Right atrium auricular region (tissue), 2 donors: ENCODE measurements around the gene CLRN3. TPM values are rescaled to one million over a fixed set of nuclear protein-coding genes. Genes with fewer than 3 reads are reported as not detected.

ENCODE experiments used
- DNase-seq: peaks from one replicate; pipeline ENCODE4 v3.0.0-alpha.2; 2019; ENCODE audit warnings: low spot score
- H3K27ac ChIP-seq, 2 donors: fragments of 200-600 bp; sonication (generic); 1 replicate in 1 of 2; 2 replicates in 1 of 2; pipeline ENCODE4 v1.5.1; 2016 to 2019
- H3K27me3 ChIP-seq, 2 donors: fragments of 200-600 bp; sonication (generic); one replicate each; pipeline versions ENCODE4 v1.5.1 to v1.6.0; 2017 to 2019
- H3K36me3 ChIP-seq: fragments of 200-600 bp; sonication (generic); one replicate; pipeline ENCODE4 v1.5.1; 2016
- H3K4me1 ChIP-seq, 2 donors: fragments of 200-600 bp; sonication (generic); one replicate each; pipeline versions ENCODE4 v1.5.1 to v1.6.0; 2017 to 2019
- H3K4me3 ChIP-seq, 2 donors: fragments of 200-600 bp; sonication (generic); 1 replicate in 1 of 2; 2 replicates in 1 of 2; pipeline ENCODE4 v1.5.1; 2017 to 2019; ENCODE audit warnings: mild to moderate bottlenecking in 1 of 2, moderate library complexity in 1 of 2
- H3K9me3 ChIP-seq, 2 donors: fragments of 200-600 bp; sonication (generic); one replicate each; pipeline ENCODE4 v1.5.1; 2019
- total RNA-seq, 2 donors: library from RNA; depleted of rRNA; stranded (reverse); fragments of >200 nt; gene quantifications; one replicate each; pipeline ENCODE4 v1.1.0, GENCODE V29; 2016
- TF ChIP-seq, protein P1 (sequence below), 2 donors: fragments of 200-600 bp; sonication (generic); IDR thresholded peaks; one replicate each; pipeline ENCODE4 v1.5.1; 2019; ENCODE audit warnings: antibody characterized with exemption in 2 of 2

The CLRN3 gene
- total RNA-seq, 2 donors from 2014 or later, result not detected

DNA sequence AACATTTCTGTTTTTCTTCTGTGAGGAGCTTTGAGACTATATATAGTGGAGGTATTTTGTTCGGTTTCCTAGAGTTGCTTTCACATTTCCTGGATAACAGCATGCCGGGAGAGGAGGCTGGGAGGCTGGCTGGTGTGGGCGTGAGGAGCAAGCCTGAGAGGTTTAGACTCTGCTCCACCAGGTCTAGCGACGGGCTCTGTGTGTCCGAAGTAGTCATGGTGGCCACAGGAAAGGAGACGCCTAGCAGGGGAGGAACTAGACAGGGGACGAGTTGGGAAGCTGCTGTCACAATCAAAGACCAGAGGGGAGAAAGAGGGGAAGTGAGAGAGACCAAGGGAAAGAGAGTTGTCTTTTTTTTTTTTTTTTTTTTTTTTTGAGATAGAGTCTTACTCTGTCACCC, 33.7 kb upstream of the CLRN3 start:
- peaks cover 0 to 38% of the 10 kb centered on the region in 2 donors for H3K4me1 ChIP-seq
- TF ChIP-seq, protein P1, sequence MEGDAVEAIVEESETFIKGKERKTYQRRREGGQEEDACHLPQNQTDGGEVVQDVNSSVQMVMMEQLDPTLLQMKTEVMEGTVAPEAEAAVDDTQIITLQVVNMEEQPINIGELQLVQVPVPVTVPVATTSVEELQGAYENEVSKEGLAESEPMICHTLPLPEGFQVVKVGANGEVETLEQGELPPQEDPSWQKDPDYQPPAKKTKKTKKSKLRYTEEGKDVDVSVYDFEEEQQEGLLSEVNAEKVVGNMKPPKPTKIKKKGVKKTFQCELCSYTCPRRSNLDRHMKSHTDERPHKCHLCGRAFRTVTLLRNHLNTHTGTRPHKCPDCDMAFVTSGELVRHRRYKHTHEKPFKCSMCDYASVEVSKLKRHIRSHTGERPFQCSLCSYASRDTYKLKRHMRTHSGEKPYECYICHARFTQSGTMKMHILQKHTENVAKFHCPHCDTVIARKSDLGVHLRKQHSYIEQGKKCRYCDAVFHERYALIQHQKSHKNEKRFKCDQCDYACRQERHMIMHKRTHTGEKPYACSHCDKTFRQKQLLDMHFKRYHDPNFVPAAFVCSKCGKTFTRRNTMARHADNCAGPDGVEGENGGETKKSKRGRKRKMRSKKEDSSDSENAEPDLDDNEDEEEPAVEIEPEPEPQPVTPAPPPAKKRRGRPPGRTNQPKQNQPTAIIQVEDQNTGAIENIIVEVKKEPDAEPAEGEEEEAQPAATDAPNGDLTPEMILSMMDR (IDR thresholded peaks at IDR 0.05), result no peak
- no peaks in the 10 kb centered on the region for H3K27me3 ChIP-seq
- H3K4me3 ChIP-seq, result no peak overlapping the region
- no peak for DNase-seq
- no peaks in the 10 kb centered on the region for H3K9me3 ChIP-seq
- H3K27ac ChIP-seq, result no peak overlapping the region
- no peaks in the 10 kb centered on the region for H3K36me3 ChIP-seq

DNA sequence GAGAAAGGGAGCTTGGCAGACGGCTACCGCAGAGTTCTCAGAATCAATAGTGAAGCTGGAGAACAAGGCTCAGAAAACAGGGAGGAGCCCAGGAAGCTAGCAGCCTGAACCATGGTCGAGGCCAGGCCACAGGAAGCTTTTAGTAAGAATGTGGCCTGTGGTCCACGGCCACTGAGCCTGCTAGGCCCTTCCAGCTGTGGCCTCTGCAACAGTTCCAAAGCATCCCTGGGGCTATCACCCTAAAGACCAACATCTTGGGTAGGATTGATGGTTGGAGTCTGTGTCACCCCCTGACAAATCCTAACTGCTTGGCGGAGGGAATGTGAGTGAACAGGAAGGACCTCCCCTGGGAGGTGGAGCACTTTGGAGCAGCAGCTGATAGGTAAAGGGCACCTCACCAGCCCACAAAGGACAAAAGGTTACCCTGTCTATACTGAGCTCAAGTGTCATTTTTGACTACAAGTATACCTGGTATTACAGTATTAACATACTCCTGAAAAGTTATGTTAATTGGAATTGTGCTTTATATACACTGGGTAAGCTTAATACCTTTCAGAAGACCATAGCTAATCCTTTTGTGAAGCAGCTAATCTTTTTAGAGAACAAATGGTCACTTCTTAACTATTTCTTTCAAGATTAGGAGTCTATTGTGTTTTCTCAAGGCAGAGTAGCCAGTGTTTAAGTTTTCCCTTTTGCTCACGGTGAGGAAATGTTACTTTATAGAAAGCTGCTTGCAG, 32.9 kb upstream of the CLRN3 start:
- peaks cover 0 to 47% of the 10 kb centered on the region in 2 donors for H3K4me1 ChIP-seq

DNA sequence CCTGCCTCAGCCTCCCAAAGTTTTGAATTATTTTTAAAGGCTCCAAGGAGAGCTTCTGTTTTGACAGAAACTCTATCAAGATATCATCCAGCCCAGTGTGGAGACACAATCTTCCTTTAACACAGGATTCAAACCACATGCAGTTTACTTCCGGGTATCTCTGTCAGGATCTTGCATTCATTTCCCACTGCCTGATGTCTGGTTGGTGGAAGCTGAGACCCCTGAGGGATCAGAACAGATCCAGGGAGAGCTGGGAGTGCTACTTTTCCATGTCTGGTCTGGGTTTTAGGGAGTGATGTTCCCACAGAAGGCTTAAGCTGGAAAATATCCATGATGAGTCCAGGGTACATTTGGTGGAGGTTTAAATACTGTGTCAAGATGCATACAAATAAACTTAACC, 30.9 kb upstream of the CLRN3 start:
- Histone ChIP-seq H3K4me3 (no peak overlapping the region), H3K36me3 (no peaks in the 10 kb centered on the region), H3K4me1 (peaks cover 0 to 66% of the 10 kb centered on the region in 2 donors), H3K27me3 (no peaks in the 10 kb centered on the region), H3K27ac (peak overlapping the region; percentile 81 to 89), H3K9me3 (no peaks in the 10 kb centered on the region)
- no peak for DNase-seq
- TF ChIP-seq, protein P1 (IDR thresholded peaks at IDR 0.05), result no peak

More for the DNA sequence above, 32.9 kb upstream of the CLRN3 start:
- H3K36me3 ChIP-seq, result no peaks in the 10 kb centered on the region
- no peak for DNase-seq
- H3K27ac ChIP-seq, result peak overlapping the region; percentile 44 to 49
- TF ChIP-seq, protein P1 (IDR thresholded peaks at IDR 0.05), result no peak
- no peaks in the 10 kb centered on the region for H3K27me3 ChIP-seq
- H3K9me3 ChIP-seq, result no peaks in the 10 kb centered on the region
- no peak overlapping the region for H3K4me3 ChIP-seq

DNA sequence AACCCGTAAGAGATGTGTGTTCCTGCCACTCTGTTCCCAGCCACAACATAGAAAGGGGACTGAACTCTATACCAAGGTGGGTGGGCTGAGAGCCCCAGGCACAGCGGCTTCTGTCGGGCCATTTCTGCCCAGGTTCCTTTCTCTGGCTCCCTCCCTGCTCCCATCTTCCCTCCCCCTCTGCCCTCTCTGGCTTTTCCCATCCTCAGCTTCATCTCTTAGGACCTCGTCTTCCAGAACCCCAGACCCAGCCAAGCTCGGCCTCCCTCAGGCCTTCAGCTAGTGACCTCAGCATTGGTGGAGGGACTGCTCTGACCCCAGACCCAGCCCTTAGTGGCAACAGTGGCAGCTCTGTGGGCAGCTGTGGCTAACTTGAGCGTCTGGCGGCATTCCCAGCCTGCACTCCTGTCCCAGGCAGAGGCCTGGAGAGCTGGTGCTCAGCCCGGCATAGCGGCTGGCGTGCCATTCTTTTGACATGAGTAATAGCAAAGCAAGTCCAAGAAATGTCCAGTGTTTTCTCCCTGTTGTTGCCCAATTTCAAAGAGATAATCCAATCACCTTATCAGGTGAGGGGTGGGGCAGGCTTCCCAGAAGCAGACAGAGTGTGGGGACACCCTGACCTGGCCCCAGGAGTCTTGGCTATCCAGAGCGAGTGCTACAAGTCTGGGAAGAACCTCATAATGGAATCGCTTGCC, 30.1 kb upstream of the CLRN3 start:
- Histone ChIP-seq H3K36me3 (no peaks in the 10 kb centered on the region), H3K4me1 (peaks cover 0 to 69% of the 10 kb centered on the region in 2 donors), H3K27me3 (no peaks in the 10 kb centered on the region), H3K27ac (peak overlapping the region; percentile 81 to 89), H3K4me3 (no peak overlapping the region), H3K9me3 (no peaks in the 10 kb centered on the region)
- DNase-seq, result peak; percentile 77
- TF ChIP-seq, protein P1 (IDR thresholded peaks at IDR 0.05), result no peak

DNA sequence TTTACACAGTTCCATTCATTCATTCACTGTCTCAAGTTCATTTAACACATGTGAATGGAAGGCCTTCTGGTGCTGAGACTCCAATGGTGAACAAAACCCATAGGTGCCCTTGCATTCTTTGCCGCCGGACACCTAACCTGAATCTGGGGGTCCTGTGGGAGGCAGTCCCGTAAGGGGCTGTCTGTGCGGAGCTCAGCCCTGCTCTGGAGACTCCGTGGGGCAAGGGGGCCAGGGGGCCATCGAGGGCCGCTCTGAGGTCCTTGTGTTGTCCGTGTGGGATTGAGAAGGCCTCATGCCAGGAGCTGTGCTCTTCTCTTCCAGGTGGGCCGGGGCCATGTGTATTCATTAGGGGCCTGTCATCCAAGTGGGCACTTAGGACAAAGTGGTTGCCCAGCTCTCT, 29.5 kb upstream of the CLRN3 start:
- Histone ChIP-seq H3K4me3 (no peak overlapping the region), H3K27ac (peak overlapping the region; percentile 81 to 89), H3K9me3 (no peaks in the 10 kb centered on the region), H3K27me3 (no peaks in the 10 kb centered on the region), H3K36me3 (no peaks in the 10 kb centered on the region), H3K4me1 (peaks cover 0 to 69% of the 10 kb centered on the region in 2 donors)
- DNase-seq, result no peak
- TF ChIP-seq, protein P1 (IDR thresholded peaks at IDR 0.05), result no peak
